GM21529 (cell line): ENCODE data around the gene PTRH1.

Source experiments
- ATAC-seq: cut with Tn5 transposase; IDR thresholded peaks from one replicate; pipeline ENCODE4 v1.9.1; 2021; ENCODE audit not compliant: unreplicated experiment

The PTRH1 gene

GRCh38 chr9:127742435-127743088 lies 27.1 kb upstream of the PTRH1 start:
- ATAC-seq, result no peak

GRCh38 chr9:127741831-127742434 lies 26.5 kb upstream of the PTRH1 start:
- ATAC-seq, result no peak

- ATAC-seq, result no peak
These were observed 24.3 kb upstream of the PTRH1 start for GRCh38 chr9:127739614-127740330.

DNA sequence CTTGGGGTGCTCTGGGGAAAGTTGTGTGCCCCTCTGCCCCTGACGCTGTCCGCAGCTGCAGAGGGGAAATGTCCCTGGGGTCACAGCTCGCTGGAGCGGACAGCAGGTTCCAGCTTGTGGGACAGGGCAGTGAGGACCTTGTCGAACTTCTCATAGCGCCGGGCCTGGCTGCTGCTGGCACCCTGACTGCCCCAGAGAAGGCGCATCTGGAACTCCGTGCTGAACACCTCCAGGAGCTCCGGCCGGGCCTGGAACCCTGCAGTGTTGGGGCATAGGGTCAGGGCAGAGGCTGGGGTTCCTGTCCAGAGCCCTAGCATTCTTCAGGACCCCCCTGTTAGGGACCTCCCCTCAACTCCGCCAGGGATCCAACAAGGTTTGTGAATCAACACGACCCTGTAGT lies 23.2 kb upstream of the PTRH1 start:
- ATAC-seq, result no peak

GRCh38 chr9:127735530-127736185 lies 20.2 kb upstream of the PTRH1 start:
- ATAC-seq, result no peak

DNA sequence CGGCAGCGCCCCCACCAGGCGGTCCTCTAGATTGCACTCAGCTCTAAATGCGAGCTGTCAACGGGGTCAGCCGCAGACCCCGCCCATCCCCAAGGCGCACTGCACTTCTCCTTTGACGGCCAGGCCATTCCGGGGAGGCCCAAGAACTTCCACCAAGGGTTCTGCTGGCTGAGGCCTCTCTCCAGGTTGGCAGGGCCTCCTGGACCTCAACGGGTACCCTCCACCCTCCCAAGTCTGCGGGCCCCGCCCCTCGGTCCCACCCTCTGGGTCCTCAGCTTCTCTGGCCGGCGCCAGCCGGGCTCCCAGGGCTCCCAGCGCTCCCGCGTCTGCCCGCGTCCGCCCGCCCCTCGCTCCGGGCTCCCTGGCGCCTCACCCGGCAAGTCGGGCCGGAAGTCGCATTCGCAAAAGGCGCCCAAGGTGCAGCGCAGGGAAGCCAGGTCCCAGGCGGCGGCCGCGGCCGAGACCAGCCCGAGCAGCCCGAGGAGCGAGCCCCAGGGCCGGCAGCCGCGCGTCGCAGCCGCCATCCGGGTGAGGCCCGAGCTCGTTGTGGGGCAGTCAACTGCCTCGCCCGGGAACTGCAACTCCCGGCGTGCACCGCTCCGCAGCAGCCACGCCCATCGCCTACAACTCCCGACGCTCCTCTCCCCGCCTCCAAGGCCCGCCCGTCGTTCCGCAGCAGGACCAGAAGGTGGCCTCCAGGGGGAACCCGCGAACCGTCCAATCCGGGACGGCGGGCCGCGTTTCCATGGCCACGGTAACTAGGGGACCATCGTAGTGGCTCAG lies 19.5 kb upstream of the PTRH1 start, which contains the start of gene TOR2A:
TOR2A (minus strand) TSS at position 548 of the 783 bp plus-strand sequence; CDS start at position 524, 24 bp downstream.
- ATAC-seq, result peak; percentile 83

DNA sequence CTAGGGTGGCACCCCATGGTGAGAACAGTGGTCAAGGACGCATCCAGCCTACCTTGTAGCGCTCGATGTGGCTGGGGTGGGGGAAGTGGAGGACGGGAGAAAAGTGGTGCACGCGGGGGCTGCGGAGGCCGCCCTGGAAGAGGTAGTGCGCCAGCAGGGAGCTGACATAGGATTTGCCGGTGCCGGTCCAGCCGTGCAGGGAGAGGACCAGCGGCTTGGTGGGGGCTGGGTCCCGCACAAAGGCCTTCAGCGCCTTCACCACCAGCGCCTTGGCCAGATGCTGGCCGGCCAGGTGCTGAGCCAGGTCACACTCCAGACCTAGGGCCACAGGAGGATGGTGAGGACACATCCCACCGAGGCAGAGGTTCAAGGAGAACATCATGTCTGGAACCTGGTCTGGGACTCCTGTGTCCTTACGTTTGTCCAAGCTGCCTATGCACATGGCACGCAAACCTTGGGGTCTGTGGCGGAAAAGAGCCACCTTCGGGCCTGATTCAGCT lies 18.8 kb upstream of the PTRH1 start:
- ATAC-seq, result no peak

DNA sequence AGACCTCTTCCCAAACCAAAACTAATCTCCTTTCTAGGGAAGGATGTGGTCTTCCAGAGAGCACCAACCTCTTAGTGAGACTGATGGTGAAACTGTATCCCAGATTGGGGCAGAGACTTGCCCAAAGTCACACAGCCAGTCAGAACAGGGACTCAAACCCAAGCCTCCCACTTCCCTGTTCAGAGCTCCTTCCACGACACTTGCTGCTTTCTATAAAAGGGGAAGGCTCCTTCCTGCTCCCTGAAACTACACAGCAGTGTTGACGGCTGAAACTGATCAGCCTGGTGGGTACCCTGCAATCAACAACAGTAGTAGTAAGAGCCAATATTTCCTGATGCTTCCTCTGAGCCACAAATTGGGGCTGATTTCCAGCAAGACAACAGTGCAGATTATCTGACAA lies 18.2 kb upstream of the PTRH1 start:
- no peak for ATAC-seq

DNA sequence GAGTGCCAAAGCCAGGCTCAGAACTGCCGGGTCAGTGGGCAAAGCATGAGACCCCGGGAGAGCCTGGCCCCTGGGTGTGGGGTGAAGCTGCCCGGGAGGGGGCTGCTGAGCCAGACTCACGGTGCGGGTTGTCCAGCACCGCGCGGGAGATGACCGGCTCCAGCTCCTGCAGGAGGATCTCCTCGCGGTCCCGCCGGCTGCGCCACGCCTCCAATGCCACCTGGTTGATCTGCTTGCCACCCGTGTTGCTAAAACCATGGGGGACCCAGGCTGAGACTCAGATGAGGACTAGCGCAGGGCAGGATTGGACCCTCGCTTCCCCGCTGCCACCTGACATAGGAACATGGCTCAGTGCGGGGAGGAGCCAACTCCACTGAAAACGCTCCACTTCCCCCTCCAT lies 17.0 kb upstream of the PTRH1 start:
- ATAC-seq, result no peak

GRCh38 chr9:127731938-127732337 lies 16.5 kb upstream of the PTRH1 start:
- no peak for ATAC-seq

GRCh38 chr9:127730799-127731410 lies 15.4 kb upstream of the PTRH1 start:
- no peak for ATAC-seq

DNA sequence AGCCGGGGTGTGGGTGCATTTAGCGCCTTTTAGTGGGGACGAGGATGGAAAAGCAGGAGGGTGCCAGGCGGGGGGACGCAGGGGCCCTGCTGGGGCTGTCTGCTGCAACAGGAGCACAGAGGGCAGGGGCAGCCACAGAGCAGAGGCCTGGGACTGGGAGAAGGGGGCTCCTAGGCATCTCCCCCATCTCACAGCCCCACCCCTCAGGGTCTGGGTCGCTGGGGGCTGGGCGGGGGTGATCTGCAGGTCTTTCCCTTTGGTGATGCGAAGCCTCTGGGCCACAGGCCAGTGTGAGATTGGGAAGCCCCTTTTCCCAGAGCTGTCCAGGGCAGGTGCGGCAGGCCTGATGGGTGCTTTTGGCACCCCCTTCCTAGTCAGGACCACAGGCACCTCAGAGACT lies 14.8 kb upstream of the PTRH1 start:
- no peak for ATAC-seq

GRCh38 chr9:127729522-127730256 lies 14.2 kb upstream of the PTRH1 start:
- no peak for ATAC-seq

- ATAC-seq, result no peak
These were observed 13.3 kb upstream of the PTRH1 start for GRCh38 chr9:127728808-127729207.

GRCh38 chr9:127726871-127727270 lies 11.4 kb upstream of the PTRH1 start:
- no peak for ATAC-seq

- ATAC-seq, result no peak
These were observed 8.5 kb upstream of the PTRH1 start for GRCh38 chr9:127724012-127724411.

DNA sequence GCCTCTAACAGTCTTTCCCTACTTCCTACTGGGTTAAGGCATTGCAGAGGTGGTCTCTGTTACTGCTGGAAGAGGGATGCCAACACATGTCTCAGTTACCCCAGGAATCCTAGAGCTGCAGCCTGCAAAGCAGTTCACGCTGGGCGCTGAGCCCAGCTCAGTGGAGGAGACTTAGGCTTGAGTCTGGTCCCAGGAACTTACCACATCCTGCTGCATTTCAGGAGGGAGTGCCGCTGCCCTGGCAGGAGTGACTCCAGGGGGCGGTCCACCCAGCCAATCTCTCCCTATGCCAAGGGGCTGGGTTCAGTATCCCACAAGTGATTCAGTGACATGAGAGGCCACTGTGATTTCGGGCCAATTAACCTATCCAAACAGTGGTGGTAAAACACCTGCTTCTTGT lies 8.0 kb upstream of the PTRH1 start:
- no peak for ATAC-seq

DNA sequence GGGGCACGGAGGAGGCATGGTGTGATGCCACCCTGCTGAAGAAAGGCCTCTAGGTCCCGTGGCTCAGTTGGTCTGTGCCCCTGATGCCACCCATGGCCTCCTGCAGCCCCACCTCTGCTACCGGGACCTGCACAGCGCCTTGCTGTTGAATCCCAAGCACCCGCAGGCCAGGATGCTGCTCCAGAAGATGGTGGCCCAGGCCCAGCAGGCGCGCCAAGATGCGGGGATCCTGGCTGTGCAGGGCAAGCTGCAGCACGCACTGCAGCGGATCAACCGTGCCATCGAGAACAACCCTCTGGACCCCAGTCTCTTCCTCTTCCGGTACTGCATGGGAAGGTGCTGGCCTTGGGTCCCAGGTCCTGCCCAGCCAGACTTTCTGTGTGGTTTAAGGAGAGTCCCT lies 7.5 kb upstream of the PTRH1 start:
- ATAC-seq, result no peak

- no peak for ATAC-seq
These were observed 6.7 kb upstream of the PTRH1 start for GRCh38 chr9:127722055-127722745.
